ENCODE results near the gene NHERF1.

DNA sequence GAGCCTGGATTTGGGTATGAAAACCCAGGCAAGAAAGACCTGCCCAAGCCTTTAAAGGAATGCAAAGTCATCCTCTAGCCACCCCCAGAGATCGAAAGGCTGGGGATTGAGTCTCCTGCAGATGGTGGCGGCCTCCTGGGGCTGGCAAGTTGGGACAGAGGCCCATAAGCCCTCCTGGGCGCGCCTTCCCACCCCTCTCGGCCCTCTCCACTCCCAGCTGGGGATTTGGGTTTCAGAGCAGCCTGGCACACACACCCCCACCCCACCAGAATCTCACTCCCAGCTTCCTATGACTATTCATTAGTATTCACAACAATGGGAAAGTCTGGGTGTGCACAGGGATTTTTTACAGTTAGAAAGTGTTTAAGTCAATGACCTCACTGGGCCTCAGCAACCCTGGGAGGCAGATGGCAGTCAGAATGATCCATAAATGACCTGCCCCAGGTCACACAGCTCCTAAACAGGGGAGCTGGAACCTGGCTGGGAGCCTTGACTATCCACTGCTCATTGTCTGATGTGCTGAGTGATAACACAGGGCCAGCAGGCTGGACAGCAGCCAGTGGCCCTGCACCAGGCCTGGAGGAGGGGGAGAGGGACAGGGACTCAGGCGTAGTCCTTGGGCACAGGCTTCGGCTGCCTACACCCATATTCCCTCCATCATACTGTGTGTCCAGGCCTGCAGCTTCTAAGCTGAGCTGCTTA lies 12.1 kb downstream of the NHERF1 start:
- TF ChIP-seq POLR2AphosphoS5 (IDR thresholded peaks at IDR 0.05) (no peak), POLR2A (IDR thresholded peaks at IDR 0.05) (no peak)

Data from suprapubic skin (tissue), 4 donors.